OCI-LY7 (cell line): ENCODE measurements around the gene MBOAT2. TPM values are rescaled to one million over a fixed set of nuclear protein-coding genes. Genes with fewer than 3 reads are reported as not detected.
"Not testable (repeated sequence)": the region's sequence is repeated elsewhere in the genome, so short reads cannot be mapped to it uniquely, and the experiment has no call there.

Source experiments
- BruUV-seq: library from RNA; stranded (reverse); fragments of 400-500 nt; replicated peaks from 2 replicates; lab custom pipeline; 2021; lab: Mats Ljungman, UMichigan
- CTCF ChIA-PET: fragments of 300-600 bp; sonication (Branson Sonifier 250); formaldehyde crosslinking; loops from one replicate; lab custom pipeline; 2022; ENCODE audit warnings: antibody characterized with exemption; ENCODE audit not compliant: unreplicated experiment; lab: Charles Lee
- POLR2A ChIA-PET: fragments of 300-600 bp; sonication (Branson Sonifier 250); formaldehyde crosslinking; loops from one replicate; lab custom pipeline; 2022; ENCODE audit warnings: antibody characterized with exemption; lab: Charles Lee
- DNase-seq: peaks from one replicate; pipeline ENCODE4 v3.0.0-alpha.2; 2015; ENCODE audit warnings: low spot score
- H2AFZ ChIP-seq: fragments of 200-600 bp; sonication (generic), shearing (Covaris generic); 2 replicates; pipeline ENCODE4 v1.6.1; 2014; ENCODE audit warnings: mild to moderate bottlenecking, antibody characterized with exemption, low read length, moderate library complexity
- H3K27ac ChIP-seq: fragments of 200-600 bp; sonication (generic); 2 replicates; pipeline ENCODE4 v1.5.1; 2014; ENCODE audit warnings: mixed run types, low read depth, mild to moderate bottlenecking, moderate library complexity, low read length, inconsistent platforms; ENCODE audit not compliant: poor library complexity, severe bottlenecking
- H3K36me3 ChIP-seq: fragments of 200-600 bp; sonication (generic); 2 replicates; pipeline ENCODE4 v1.6.1; 2014; ENCODE audit warnings: mild to moderate bottlenecking, antibody characterized with exemption, low read length, moderate library complexity, mixed read lengths; ENCODE audit not compliant: insufficient read depth
- H3K4me1 ChIP-seq: fragments of 200-600 bp; sonication (generic); 2 replicates; pipeline ENCODE4 v1.5.1; 2014; ENCODE audit warnings: mild to moderate bottlenecking, low read length; ENCODE audit not compliant: insufficient read depth, poor library complexity, severe bottlenecking
- H3K4me2 ChIP-seq: fragments of 200-600 bp; sonication (generic); 2 replicates; pipeline ENCODE4 v1.6.1; 2014; ENCODE audit warnings: mild to moderate bottlenecking, low read length
- H3K4me3 ChIP-seq: fragments of 200-600 bp; sonication (generic); 2 replicates; pipeline ENCODE4 v1.5.1; 2014; ENCODE audit warnings: mild to moderate bottlenecking, low read depth, low read length; ENCODE audit not compliant: poor library complexity, severe bottlenecking
- H3K79me2 ChIP-seq: fragments of 200-600 bp; sonication (generic); 2 replicates; pipeline ENCODE4 v1.6.1; 2016; ENCODE audit warnings: low read depth, mild to moderate bottlenecking, low read length, moderate library complexity, mixed read lengths; ENCODE audit not compliant: insufficient read depth
- H3K9me2 ChIP-seq: fragments of 200-600 bp; sonication (generic); 2 replicates; pipeline ENCODE4 v1.6.1; 2016; ENCODE audit warnings: mild to moderate bottlenecking, low read length, mixed read lengths; ENCODE audit not compliant: insufficient read depth
- H3K9me3 ChIP-seq: fragments of 200-600 bp; sonication (generic); 2 replicates; pipeline ENCODE4 v1.6.1; 2014; ENCODE audit warnings: mild to moderate bottlenecking, mixed run types, low read length, mixed read lengths
- H4K20me1 ChIP-seq: fragments of 200-600 bp; sonication (generic); 2 replicates; pipeline ENCODE4 v1.6.1; 2014; ENCODE audit warnings: mild to moderate bottlenecking, antibody characterized with exemption, low read length, moderate library complexity, mixed read lengths; ENCODE audit not compliant: insufficient read depth
- CTCF ChIP-seq: fragments of 200-600 bp; sonication (generic); conservative IDR thresholded peaks from 2 replicates; pipeline ENCODE4 v1.5.1; 2014; ENCODE audit warnings: mild to moderate bottlenecking, antibody characterized with exemption, low read length, moderate library complexity, mixed read lengths
- EZH2phosphoT487 ChIP-seq: fragments of 200-600 bp; sonication (generic); IDR thresholded peaks from 2 replicates; pipeline ENCODE4 v1.6.1; 2018; ENCODE audit warnings: low read depth, borderline replicate concordance, mild to moderate bottlenecking, mixed run types, antibody characterized with exemption, low read length, moderate library complexity, mixed read lengths
- intact Hi-C: fragments of 100-400 bp; cut with micrococcal nuclease; formaldehyde crosslinking; loops from one replicate; pipeline ENCODE4 v1.10.0; 2022; ENCODE audit not compliant: unreplicated experiment
- total RNA-seq, 2 experiments: library from RNA; depleted of rRNA in 1 of 2; stranded (reverse); fragments of >200 nt in 1 of 2; shearing (Covaris generic) in 1 of 2; gene quantifications; 2 replicates each; pipeline ENCODE4 v1.2.3, GENCODE V29; 2014 to 2022

MBOAT2 gene
- total RNA-seq, 2 experiments from 2014 or later, result 0.28 to 0.93 TPM

- H3K27ac ChIP-seq, H3K9me2 ChIP-seq, H3K36me3 ChIP-seq, POLR2A ChIA-PET, H3K4me1 ChIP-seq, H3K79me2 ChIP-seq, DNase-seq, H3K4me3 ChIP-seq, H4K20me1 ChIP-seq, BruUV-seq, H3K9me3 ChIP-seq, H2AFZ ChIP-seq, H3K4me2 ChIP-seq, CTCF ChIA-PET, intact Hi-C loops: not testable (repeated sequence)
Observed at GRCh38 chr2:8972535-8972934, 30.9 kb downstream of the MBOAT2 start.

- H3K79me2 ChIP-seq, H2AFZ ChIP-seq, H3K4me3 ChIP-seq, DNase-seq, H3K4me2 ChIP-seq, H3K9me3 ChIP-seq, BruUV-seq, H4K20me1 ChIP-seq, H3K27ac ChIP-seq, H3K36me3 ChIP-seq, CTCF ChIA-PET, H3K4me1 ChIP-seq, intact Hi-C loops, H3K9me2 ChIP-seq: not testable (repeated sequence)
- POLR2A ChIA-PET, result interaction anchor here (0.6 kb wide), 1 partner anchor 720 kb away, joined by 5 read pairs; no protein-coding TSS in a partner anchor
Observed at GRCh38 chr2:8969348-8969747, 34.1 kb downstream of the MBOAT2 start.

GRCh38 chr2:8966123-8966908, 37.2 kb downstream of the MBOAT2 start:
- Histone ChIP-seq H3K27ac (no peak overlapping the region), H3K36me3 (no peaks in the 10 kb centered on the region), H3K79me2 (no peaks in the 10 kb centered on the region), H3K9me3 (no peaks in the 10 kb centered on the region), H3K9me2 (no peaks in the 10 kb centered on the region), H3K4me1 (no peaks in the 10 kb centered on the region), H3K4me2 (no peak overlapping the region), H2AFZ (no peak overlapping the region), H4K20me1 (no peaks in the 10 kb centered on the region), H3K4me3 (no peak overlapping the region)
- no peak for DNase-seq
- TF ChIP-seq EZH2phosphoT487 (no peak), CTCF (no peak)
- POLR2A ChIA-PET, result interaction anchor here (0.5 kb wide), 1 partner anchor 64 kb away, joined by 3 read pairs; no protein-coding TSS in a partner anchor
- CTCF ChIA-PET, result no interaction called here
- no TSS peak for BruUV-seq
- intact Hi-C loops, result no loop called here
